ENCODE results near the gene PGLYRP2. TPM values are rescaled to one million over a fixed set of nuclear protein-coding genes. Genes with fewer than 3 reads are reported as not detected.

PGLYRP2 gene
- total and polyA plus RNA-seq, 2 donors (not counting 3 experiments of a cell fraction or from before 2014, with no cell fraction given), result 0.03 to 0.18 TPM

GRCh38 chr19:15426485-15427349, 52.6 kb downstream of the PGLYRP2 start:
- no peaks in the 10 kb centered on the region for H3K27me3 ChIP-seq (ENCODE audit: control insufficient read depth in 2 of 2, insufficient read depth in 2 of 2, low read length in 2 of 2)
- no peak overlapping the region for H3K9ac ChIP-seq (replicated peaks; ENCODE audit: extremely low read depth, insufficient read depth, low read length)
- peaks cover 8% of the 10 kb centered on the region for H3K4me1 ChIP-seq (ENCODE audit: control insufficient read depth, extremely low read depth, insufficient read depth, low read length)
- H3K27ac ChIP-seq (ENCODE audit: insufficient read depth, low read depth, low read length), result no peak overlapping the region
- dilution Hi-C loops (cut with MboI; ENCODE audit: extremely low pct_ligation_motif_present, low sequenced_read_pairs) (no loop called here), intact Hi-C loops (cut with micrococcal nuclease) (no loop called here)
- ChIA-PET CTCF (no interaction called here), POLR2A (interaction anchor here (0.6 kb wide), 1 partner anchor 46 kb away, joined by 5 read pairs; no protein-coding TSS in a partner anchor)
- H3K9me1 ChIP-seq (replicated peaks; ENCODE audit: control insufficient read depth, extremely low read depth, insufficient read depth, low read length), result no peaks in the 10 kb centered on the region
- BruUV-seq (replicated peaks), result no TSS peak
- DNase-seq (ENCODE audit: low read depth, low spot score) (no peak), FAIRE-seq (no peak)
- H3K36me3 ChIP-seq (ENCODE audit: control insufficient read depth in 2 of 2, extremely low read depth in 1 of 2, insufficient read depth in 2 of 2, low read length in 2 of 2), result peaks cover 10 to 56% of the 10 kb centered on the region in 2 experiments
- no peaks in the 10 kb centered on the region for H4K20me1 ChIP-seq (replicated peaks; ENCODE audit: control insufficient read depth, extremely low read depth, insufficient read depth, low read length)
- H3K79me2 ChIP-seq (ENCODE audit: control insufficient read depth, insufficient read depth, low read length), result peaks cover 40% of the 10 kb centered on the region
- H3K9me3 ChIP-seq (replicated peaks; ENCODE audit: control insufficient read depth, insufficient read depth, low read length), result no peaks in the 10 kb centered on the region
- no peak overlapping the region for H2AFZ ChIP-seq (ENCODE audit: low read depth, low read length)
- H3K4me2 ChIP-seq (ENCODE audit: insufficient read depth, low read length), result no peak overlapping the region
- no peak overlapping the region for H3K4me3 ChIP-seq (replicated peaks in 1 of 3; ENCODE audit: insufficient read depth in 1 of 3, low read depth in 1 of 3, low read length in 3 of 3)
- no peak for TF ChIP-seq FOS (IDR thresholded peaks at IDR 0.05; ENCODE audit: borderline replicate concordance, insufficient read depth, low read length)
- no peak for TF ChIP-seq POLR2AphosphoS5 (IDR thresholded peaks at IDR 0.05; ENCODE audit: insufficient read depth, low read depth, low read length)
- no peak for TF ChIP-seq EZH2 (IDR thresholded peaks at IDR 0.05; ENCODE audit: borderline replicate concordance, low read depth, low read length, severe bottlenecking)
- no peak for TF ChIP-seq MAX (IDR thresholded peaks at IDR 0.05; ENCODE audit: insufficient read depth, insufficient read length)
- TF ChIP-seq CTCF (IDR thresholded peaks at IDR 0.05; ENCODE audit: extremely low read depth in 1 of 2, insufficient read depth in 1 of 2, low read depth in 1 of 2, low read length in 2 of 2), result no peak
